Activated CD4-positive, alpha-beta T cell treated with anti-CD3 and anti-CD28 coated beads for 4 hours (primary cell): ENCODE data around the gene RASD1.
"Not testable (repeated sequence)": the region's sequence is repeated elsewhere in the genome, so short reads cannot be mapped to it uniquely, and the experiment has no call there.

ENCODE experiments used
- DNase-seq, 2 donors: peaks; one replicate each; pipeline ENCODE4 v3.0.0-alpha.2; 2020

RASD1 gene

GRCh38 chr17:17495536-17496188, 533 bp downstream of the RASD1 start:
- peak in 1 of 2 donors; percentile 24 for DNase-seq

GRCh38 chr17:17494870-17495535, 1.2 kb downstream of the RASD1 start:
- peak in 1 of 2 donors; percentile 14 for DNase-seq

DNA sequence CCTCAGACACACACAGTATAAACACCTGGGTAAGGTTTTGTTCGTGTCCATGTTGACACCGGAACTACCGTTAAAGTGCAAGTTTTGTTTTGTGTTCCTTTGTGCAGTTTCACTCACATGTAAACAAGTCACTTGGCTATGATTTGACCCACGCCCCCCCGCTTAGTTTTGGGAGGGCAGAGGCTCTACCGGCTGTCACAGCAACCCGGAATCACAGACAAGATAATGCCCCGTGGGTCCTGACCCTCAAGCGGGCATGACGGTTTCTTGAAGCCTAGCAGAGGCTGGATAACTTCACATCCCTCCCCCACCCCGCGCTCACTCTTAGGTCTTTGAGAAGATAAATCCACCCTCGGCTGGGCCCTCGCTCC, 1.7 kb downstream of the RASD1 start:
- no peak for DNase-seq

- DNase-seq, result no peak
Observed at GRCh38 chr17:17493986-17494466, 2.2 kb downstream of the RASD1 start.

GRCh38 chr17:17493249-17493985, 2.8 kb downstream of the RASD1 start:
- DNase-seq, result no peak

DNA sequence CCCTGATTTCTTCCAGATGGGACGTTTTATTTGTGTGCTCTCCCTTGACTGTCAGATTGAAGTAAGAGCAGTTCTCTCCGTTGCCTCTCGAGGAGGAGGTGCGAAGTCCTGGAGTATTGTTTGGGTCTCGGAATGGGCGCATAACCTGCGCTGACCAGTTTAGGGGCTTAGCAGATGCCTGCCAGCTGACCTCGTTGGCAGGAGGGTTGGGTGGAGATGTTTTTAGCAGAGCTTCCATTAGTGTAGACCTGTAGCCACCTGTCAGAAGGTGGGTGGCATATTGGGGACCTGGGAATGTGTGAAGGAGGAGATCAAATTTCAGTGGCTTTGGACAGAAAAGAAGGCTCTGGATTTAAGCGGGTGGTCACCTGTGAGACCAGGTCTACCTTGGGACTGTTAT, 3.6 kb downstream of the RASD1 start:
- DNase-seq, result no peak

GRCh38 chr17:17492085-17492484, 4.1 kb downstream of the RASD1 start:
- DNase-seq, result no peak

DNA sequence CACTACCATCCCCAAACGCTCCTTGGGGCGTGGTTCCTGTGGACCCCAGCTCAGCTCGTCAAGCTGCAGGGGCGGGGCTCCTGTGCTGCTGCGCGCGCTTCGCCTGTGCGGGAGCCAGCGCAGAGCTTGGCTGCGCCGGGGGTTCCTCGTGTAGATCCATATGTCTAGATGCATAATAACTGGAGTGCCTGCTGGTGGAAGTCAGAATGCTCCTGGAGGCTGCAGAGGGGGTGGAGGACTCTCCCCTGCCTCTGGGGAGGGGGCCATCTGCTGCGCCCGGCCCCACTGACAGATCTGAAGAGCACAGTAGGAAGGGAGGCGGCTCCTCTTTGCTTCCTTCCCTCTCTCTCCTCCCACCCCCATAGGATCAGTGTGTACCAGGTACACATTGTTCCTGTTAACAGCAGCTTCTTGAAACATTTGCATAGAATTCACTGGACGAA, 4.6 kb downstream of the RASD1 start:
- DNase-seq, result no peak

- no peak for DNase-seq
Observed at GRCh38 chr17:17491031-17491471, 5.1 kb downstream of the RASD1 start.

DNA sequence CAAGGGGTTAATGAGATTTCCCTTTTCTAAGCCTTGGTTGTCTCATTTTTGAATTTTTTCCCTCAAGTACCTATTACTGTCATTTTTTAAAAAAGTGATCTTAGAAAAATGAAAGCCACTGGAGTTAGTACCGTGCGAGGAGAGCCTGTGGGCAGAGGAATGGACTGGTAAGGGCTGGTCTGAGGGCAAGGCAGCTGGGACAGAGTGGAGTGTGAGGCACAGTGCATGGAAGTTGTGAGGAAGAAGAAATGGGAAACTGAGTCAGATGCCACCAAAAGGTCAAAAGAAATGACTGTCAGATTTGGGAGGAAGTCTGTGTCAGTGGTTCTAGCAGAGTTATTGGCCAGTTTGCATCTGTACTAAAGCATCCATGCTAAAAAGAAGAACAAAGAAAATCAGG, 8.2 kb downstream of the RASD1 start:
- no peak for DNase-seq

- DNase-seq, result not testable (repeated sequence)
Observed at GRCh38 chr17:17486416-17486815, 9.8 kb downstream of the RASD1 start.

GRCh38 chr17:17485420-17485819, 10.8 kb downstream of the RASD1 start:
- no peak for DNase-seq

DNA sequence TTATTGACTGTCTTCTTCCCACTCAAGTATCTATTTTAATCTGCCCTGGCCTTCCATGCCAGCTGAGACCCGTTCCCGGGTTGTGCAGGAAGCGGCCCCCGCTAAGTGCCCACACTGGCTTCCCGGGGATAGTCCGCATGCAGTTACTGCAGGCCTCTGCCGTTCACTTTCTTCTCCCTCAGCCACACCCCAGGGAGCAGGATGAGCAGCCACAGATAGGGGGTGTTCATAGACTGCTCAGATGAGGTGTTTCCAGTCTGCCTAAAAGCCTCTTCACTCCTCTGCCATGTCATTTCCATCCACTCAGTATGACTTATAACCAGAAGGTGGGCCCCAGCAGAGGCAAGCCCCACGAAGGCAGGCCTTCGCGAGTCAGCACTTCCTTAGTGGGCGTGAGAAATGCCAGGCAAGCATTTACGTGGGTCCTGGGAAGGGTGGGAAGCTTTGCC, 11.7 kb downstream of the RASD1 start:
- DNase-seq, result no peak

- no peak for DNase-seq
Observed at GRCh38 chr17:17481860-17482259, 14.3 kb downstream of the RASD1 start.

GRCh38 chr17:17480593-17481148, 15.5 kb downstream of the RASD1 start:
- no peak for DNase-seq

- no peak for DNase-seq
Observed at GRCh38 chr17:17479209-17479608, 17.0 kb downstream of the RASD1 start.

GRCh38 chr17:17476865-17477467, 19.2 kb downstream of the RASD1 start, which contains the start of gene MED9:
TSS of gene MED9 (plus strand) at chr17:17477000. CDS start at chr17:17477042, 42 bp downstream.
- DNase-seq, result peak; percentile 98

DNA sequence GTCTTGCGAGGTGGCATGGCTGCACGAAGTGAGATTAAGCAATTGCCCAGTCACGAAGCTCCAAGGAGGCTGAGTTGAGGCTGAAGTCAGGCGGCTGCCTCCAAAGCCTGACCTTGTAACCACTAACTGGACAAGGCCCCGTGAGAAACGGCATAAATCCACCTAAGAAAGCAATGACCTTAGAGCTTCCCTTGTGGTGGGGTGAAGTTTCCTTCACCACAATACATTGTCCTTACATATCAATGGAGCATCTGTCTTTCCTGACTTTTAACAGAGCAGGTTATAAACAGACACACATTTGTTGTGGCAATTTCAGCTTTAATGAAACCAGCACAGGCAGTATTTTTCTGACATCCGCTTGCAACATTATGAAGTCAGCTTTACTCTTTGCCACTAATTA, 21.9 kb downstream of the RASD1 start:
- DNase-seq, result no peak

DNA sequence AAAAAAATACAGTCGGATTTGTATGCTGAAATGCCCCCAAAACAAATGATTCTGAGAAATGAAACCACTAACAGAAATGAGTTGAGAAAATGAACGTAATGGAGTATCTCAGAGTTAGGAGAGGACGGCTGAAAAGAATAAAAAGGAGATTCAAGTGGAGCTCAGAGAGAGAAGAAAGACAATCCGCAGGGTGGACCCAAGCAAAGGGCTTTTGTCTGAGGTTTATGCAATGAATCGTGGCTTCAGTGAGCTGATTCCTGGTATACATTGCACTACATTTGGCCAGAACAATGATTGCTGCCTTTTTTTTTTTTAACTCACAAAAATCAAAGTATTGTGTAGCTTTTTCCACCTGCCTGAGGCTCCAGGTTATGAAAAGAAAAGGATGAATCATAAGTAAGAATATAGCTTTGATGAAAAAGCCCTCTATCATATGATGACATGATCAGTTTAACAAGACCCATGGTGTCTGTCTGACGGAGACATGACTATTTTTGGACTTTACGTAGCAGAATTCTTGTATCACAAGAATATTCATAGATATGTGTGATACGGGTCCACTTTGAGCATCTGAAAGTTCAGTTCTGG, 23.8 kb downstream of the RASD1 start:
- no peak for DNase-seq

DNA sequence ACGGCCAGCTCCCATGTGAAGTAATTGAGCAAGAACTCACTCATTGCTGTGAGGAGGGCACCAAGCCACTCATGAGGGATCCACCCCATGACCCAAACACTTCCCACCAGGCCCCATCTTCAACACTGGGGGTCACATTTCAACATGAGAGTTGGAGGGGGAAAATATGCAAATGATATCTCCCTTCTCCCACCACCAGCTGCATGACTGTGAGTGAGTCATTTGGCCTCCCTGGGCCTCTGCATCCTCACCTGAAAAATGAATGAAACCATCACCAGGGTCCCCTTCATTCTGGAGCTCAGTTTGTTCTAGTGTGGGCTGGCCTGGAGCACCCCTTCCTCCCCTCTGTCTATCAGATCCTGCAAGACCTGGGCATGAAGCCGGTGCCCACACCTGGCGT, 26.2 kb downstream of the RASD1 start:
- no peak for DNase-seq

- DNase-seq, result no peak
Observed at GRCh38 chr17:17469358-17469757, 26.8 kb downstream of the RASD1 start.

- DNase-seq, result no peak
Observed at GRCh38 chr17:17468217-17469010, 27.8 kb downstream of the RASD1 start.
